Ammon's horn (tissue), 1 donor: ENCODE measurements around the gene PPP3CA.
A peak's percentile ranks its signal among the peaks of the same experiment; 100 is the strongest.
"Not testable (repeated sequence)": the region's sequence is repeated elsewhere in the genome, so short reads cannot be mapped to it uniquely, and the experiment has no call there.

Source experiments
- DNase-seq: peaks from one replicate; pipeline ENCODE4 v3.0.0-alpha.2; 2016; ENCODE audit warnings: low spot score

The PPP3CA gene

DNA sequence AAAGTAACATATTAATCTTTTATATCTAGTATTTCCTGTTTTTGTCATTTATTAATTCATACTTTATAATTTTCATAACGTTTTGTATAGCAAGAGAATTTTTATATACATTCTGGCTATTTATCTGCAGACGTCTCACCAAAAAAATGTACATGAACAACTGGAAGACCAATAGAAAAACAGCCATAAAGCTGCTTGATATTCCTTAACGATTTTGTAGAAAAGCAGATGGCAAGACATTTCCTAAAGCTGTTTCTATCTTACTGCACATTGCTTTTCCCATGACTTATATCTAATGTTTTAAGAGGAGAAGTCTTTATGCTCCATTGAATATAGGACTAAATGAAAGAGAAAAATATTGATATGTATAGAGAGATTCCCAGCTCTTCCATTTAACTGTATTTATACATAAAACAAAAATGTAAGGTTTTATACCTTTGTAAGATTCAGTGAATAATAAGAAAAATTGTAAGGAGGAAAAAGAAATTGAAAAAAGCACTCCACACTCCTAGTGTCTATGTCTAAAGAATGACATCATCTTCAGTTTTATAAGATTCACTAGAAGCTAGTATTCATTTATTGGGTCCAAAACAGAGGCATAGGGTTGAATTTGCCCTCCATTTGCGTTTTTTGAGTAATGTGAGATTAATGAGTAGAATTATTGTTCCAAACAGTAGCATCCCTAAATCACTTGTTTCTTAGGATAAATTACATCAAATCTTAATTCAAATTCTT lies 248.5 kb downstream of the PPP3CA start:
- DNase-seq: no peak

DNA sequence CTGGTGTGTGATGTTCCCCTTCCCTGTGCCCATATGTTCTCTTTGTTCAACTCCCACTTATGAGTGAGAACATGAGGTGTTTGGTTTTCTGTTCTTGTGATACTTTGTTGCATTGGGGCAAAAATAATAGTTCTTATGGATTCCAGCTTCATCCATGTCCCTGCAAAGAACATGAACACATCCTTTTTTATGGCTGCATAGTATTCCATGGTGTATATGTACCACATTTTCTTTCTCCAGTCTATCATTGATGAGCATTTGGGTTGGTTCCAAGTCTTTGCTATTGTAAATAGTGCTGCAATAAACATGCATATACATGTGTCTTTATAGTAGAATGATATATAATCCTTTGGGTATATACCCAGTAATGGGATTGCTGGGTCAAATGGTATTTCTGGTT lies 254.7 kb downstream of the PPP3CA start:
- not testable (repeated sequence) for DNase-seq

DNA sequence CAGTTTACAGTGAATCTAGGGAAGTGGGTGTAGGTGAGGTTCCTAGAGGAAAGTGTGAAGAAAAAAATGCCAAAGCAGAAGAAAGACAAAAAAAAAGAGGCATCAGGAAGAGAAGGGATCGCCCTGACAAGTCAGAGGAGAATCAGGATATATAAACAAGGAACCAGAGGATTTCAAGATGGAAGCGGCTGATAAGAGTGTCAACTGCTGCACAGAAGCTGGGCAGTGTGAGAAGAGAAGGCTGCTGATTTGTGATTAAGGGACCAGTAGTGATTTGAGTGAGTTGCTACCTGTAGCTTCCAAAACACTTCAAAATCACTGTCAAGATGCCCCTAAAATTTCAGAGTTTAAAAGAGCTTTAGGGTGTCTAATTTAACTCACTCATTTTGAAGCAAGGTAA lies 258.2 kb downstream of the PPP3CA start:
- DNase-seq: no peak

DNA sequence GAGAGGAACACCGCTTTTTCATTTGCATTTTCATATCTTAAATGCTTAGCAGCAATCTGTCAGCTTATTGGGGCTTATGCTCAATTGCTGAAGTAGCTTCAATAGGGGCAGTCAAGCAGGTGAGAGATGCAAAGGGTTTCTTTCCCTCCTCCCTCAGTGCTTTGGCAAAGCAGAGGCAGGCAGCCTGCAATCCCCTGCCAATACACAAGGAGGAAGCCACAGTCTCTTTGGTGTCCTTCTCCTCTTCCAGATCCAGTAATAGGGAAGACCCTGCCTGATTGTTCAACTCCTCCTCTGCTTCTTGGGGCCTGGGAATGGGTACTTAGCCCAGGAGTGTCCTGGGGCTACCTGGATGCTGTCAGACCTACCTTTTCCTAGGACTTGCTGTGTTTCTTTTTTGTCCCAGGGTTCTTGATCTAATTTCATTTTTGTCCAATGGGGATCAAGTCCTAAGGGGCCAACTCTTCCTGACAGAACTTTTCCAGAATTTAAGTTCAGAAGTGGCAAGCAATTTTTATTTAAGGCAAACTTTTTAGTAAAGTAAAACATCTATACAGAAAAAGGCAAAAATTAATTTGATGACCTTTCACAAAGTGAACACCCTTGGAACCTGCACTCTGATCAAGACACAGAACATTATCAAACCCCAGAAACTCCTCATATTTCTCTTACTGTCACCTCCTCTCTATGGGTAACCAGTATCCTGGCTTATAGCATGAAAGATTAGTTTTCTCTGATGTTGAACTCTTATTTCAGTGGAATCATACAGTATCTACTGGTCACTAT lies 260.3 kb downstream of the PPP3CA start:
- no peak for DNase-seq

DNA sequence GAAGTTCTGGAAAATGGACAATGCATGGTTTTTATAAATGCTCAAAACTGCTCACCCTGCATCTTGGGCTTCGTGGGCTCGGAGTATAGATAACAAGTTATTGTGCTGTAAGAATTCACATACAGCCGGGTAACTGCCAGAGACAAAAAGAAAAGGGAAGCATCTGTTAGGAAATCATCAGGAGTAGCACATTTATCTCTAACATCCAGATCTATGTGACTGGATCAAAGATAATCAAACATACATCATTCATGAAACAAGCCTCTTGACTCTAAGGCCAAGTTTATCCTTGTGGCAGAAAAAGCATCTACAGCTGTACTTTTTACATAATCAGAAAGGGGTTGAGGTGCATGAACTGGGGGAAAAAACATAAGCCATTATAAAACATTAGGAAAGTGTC lies 264.2 kb downstream of the PPP3CA start:
- no peak for DNase-seq

DNA sequence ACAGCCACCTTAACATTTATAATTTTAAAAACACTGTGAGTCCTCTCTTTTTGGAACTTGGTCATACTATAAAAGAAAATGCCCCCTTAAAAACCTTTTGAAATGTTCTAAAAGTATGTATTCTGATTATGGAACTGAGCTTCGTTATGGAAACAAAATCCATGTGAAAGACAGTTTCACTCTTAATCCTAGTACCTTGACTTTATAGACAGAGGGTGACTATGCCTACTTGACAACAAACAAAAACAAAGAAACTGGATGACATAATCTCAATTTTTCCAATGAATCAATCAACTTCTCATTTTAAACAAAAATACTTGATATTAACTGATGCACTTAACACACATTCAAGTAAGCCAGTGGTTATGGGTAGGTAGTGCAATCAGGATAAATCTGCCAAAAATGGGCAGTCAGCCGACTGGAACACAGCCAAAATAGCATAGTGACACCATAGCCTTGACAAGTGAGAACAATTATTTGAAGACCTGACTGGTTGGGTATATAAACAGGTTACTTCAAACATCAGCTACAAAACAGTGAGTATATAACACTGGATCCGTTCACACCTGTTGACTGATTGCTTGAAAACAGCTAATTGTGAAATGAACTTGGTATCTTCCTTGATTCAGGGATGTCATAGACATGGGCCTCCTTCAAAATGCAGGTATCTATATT lies 265.5 kb downstream of the PPP3CA start:
- DNase-seq: no peak

DNA sequence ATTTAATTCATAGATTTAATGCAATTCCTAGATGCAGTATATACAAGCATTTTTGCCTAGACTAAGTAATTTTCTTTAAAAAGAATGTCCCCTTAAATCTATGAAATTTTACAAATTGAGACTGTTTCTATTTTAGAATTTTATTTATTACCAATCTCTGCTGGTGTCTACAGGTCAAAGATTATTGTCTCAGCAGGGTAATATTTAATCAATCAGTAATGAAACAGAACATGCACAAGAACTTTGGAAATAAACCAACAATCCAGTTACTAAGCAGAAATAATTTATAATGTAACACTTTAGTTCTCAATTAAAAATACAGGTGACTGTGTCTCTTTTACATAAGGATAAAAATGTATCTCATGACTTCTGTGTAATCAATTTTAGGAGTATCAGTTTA lies 266.2 kb downstream of the PPP3CA start:
- no peak for DNase-seq

DNA sequence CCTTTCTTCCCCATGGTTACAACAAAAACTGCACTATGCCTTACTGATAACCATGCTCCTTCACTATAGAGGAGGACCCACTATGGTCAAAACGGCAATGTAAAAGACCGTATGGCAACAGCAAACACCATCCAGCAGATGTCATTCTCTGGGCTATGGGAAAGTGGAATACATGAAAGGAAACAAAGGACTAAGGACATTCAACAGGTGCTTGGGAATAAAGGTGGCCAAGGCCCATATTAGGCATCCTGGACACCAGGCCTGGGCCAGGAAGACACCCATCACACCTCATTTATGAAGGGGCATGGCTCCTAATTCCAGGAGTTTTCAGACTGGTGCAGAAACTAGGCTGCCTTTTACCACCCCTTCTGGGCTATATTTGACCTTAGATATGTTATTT lies 268.4 kb downstream of the PPP3CA start:
- DNase-seq: no peak

DNA sequence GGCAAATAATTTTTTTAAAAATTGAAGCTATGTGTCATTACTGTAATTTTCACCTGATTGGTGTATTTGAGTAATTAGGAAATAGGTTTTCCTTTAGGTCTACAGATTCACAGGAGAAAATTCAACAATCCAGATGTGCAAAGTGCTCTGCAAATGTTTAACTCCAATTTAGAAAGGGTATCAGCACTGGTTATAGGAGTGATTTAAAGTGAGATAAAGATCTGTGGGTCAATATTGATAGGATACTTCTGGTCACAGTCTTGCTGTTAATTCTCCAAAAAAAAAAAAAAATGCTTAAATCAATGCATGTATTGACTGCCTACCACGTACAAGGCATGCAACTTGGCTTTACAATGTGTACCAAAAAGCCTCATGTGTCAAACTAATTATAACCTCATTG lies 271.3 kb downstream of the PPP3CA start:
- DNase-seq: no peak

DNA sequence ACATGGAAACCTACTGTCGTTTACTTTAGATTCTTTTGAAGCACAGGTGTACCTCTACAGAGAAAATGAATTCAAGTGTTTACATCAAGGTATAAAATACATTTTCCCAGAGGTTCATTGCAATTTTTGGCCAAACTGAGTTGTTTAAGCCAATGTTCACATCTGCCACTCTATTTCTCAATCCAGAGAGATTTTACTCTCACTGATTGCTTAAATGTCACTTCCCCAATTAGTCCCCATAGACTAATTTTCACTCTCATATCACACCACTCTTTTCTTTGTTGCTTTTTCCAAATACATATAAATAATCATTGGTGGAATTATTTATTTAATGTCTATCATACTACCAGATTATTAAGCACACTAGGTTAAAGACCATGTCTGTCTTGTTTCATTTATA lies 271.8 kb downstream of the PPP3CA start:
- DNase-seq: no peak

DNA sequence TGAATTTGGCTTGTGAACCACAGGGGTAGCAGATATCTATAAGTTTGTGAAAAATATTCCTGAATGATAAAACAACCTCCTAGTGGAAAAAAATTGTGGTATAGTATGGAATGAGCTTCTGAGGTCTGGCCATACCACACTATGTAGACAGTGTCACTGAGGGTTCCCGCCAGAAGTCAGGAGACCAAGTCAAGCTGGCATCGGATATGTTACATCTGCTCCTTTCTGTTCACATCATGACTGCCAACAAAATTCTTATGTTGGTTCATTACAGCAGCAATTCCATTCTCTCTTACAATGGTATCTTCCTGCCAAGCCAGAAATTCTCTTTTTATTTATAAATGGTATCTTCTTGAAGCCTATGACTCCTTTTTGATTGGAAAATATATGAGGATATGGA lies 273.0 kb downstream of the PPP3CA start:
- DNase-seq: peak; percentile 17

DNA sequence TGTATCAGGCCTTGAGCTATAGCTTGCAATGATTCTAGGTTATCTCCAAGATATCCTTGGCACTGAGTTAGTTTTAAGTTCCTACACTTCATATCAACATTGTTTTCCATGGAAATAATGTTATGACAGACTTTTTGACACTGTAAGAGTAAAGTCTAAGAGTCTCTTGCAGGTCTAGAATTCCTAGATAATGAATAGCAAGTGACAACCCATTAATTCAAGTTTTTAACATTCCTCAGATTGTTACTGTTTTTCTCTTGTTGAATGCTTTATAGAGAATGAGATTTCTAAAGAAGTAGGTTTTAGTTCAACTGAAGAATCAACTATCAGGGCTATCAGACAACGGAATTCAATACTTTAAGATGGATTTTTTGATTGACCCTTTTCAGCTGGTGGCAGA lies 276.1 kb downstream of the PPP3CA start:
- DNase-seq: no peak

DNA sequence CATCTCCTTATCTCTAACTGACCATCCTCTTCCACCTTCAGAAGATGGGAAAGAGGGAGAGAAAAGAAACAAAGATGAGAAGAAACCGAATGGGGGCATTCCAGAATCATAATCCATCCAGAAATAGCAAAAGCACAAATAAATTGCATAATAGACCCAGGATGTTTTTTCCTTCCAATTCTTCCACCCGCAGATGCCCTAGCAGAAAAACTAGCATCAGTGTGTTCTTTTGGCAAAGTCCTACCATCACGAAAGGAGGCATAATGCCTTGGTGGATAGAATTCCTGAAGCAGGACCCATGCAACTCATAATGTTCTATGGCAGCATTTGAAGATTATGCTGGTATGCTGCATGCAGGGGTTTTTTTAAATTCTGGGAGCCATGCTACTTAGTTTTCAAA lies 279.2 kb downstream of the PPP3CA start:
- DNase-seq: peak; percentile 29

DNA sequence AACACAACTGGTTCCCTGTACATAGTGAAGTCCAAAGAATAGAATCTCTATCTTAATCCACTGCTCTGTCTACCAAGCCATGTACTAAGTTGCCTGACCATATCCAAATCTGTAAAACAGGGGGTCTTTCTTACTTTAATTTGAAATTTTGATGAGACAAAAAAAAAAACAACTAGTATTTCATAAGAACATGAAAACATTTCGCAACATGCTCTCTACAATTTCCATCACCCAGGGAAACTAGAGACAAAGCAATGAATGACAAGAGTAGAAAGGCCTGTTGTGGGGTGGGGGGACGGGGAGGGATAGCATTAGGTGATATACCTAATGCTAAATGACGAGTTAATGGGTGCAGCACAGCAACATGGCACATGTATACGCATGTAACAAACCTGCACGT lies 279.9 kb downstream of the PPP3CA start:
- no peak for DNase-seq

DNA sequence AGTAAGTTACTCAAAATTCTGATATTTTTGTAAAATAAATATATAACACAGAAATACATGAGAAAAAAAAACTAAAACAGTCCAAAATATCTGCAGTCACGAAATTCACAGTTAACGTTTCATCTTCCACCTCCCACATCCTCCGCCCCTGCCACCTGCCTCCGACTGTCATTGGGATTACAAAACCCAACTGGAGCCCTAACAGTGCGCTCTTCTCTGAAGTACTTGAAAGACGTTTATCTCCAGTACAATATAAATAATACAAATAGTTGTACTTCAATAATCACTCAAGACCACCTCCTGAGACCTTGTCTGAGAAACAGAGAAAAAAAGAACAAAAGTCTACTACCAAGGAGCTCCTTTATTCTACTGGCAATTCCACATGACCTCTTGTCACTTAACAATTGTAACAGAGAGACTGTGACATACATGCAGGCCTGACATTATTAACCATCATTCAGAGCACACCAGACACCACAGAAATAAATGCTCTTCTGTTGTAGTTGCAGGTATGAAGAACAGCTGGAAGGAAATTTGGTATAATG lies 280.6 kb downstream of the PPP3CA start:
- peak; percentile 61 for DNase-seq

DNA sequence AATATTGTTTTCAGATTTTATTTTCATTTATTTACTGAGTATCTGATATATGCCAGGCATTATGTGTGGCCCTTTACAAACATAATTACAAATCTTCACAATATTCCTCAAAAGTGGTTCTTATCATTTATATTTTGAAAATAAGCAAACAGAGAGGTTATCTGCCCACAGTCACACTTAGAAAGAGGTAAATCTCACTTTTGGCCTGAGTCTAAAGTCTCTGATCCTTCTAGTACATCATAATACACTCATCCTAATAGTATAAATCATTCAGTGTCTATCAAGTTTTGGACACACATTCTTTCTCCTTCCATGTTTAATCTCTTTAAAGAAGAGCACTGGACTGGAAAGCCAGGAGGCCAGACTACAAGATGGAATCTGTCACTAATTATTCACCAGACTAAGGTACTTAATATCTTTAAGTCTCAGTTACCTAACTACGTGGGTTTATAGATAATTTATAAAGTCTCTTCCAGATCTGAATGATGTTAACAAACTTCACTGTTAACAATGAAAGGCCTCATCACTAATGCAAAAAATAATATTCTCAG lies 281.3 kb downstream of the PPP3CA start:
- DNase-seq: no peak

DNA sequence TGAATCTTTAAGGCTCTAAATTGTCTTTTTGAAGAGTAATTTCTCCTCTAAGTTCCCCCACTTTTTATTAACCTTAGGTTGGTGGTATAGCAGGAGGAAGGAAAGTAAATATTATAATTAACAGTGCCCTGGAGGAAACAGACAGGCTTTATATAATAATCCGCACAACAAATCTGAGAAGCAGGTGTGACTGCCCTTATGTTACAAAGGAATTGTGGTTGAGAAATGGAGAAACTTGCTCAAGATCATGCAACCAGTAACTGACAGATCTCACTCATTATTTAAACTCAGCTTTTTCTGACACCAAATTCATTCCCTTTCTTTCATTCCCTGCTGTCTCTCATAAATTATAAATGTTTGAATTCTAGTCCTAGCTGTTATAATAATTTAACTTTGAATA lies 282.0 kb downstream of the PPP3CA start:
- no peak for DNase-seq

DNA sequence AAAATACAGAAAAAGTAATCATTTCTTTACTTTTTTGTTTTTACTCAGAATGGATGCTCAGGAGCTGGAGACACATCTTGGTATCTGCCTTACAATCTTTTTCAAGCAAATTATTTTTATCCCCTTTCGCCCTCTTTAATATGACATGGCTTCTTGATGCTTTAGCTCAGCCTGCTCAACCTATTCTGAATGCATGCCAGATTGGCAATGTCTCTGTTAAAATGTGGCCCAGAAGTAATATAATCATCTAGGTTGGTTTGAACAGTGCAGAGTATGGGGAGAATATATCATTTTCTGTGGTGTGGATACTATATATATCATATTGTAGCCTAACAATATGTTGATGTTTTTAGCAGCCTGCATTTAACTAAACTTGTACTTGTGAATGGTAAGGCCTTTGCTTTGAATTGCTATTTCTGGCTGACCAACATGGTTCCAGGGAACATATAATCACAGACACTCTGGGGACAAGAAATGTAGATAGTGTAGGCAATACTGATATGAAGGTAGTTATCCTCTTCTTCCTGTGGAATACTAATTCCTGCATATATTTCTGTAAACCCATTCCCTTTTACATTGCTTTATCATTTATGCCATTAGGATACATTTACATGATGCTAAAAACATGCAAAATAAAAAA lies 282.7 kb downstream of the PPP3CA start:
- no peak for DNase-seq

DNA sequence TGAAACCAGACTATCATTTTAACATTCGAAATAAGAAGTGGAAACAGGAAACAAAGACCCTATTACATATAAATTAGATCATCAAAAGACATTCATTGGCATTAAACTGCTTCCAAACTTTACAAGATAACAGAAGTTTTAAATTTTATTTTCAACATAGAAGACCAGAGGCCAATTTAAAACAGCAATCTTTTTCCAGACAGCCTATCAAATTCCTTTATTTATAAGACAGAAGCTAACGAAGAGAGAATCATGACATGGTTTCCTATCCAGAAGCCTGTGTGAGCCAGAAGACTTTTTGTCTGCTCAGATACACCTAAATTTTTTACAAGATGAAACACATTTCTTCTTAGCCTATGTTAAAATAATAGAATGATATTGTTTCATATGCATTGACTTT lies 291.9 kb downstream of the PPP3CA start:
- no peak for DNase-seq

DNA sequence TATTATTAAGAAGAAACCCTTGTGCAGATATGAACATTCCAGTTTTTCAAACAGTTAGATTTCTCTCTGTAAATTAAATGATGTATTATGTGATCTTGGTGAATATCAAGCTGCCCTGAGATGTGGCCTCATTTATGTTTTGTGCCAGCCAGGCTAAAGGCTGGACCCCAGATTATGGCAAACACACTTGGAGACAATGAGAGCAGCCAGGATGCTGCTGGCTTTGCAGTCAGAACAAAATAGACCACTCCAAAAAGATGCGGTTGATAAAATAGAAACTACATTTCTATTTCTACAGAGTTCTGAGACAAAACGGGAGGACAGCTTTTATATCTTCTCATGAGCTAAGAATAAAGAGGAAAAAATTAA lies 296.5 kb downstream of the PPP3CA start:
- no peak for DNase-seq

DNA sequence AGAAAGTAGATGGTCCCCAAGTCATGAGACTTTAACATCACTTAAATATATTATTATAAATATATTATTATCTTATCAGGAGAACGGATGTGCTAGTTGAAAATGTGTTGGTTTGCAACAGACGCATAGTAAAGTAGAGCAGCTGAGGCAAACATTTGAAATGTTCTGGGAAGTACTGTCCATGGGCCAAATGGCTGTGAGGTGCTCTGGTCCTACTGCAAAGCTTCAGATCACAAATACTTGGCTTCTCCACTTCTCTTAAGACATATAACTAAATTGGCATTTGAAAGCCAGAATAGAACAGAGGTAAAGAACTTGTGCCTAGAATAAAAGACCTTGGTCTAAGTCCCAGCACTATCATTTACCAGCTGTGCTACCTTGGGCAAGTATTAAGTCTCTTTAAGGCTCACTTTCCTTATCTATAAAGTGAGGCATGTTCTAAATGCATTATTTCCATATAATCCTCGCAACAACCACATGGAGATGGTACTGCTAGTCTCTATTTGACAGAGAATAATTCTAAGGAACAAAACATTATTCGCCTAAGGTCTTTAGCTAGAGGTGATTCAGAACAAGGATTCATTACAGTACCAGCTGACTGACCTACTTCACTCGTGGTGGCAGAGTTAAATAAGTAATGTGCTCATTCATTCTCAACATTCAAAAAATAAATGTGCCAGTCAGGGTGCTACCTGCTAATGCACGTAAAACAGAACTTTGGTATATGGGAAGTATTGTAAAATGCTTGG lies 297.1 kb downstream of the PPP3CA start:
- no peak for DNase-seq
